WERI-Rb-1 (cell line): Measurements from ENCODE around the gene HPX.

Source experiments
- DNase-seq: peaks from one replicate; pipeline ENCODE4 v3.0.0-alpha.2; 2020
- H3K27ac ChIP-seq: fragments of 250-450 bp; sonication (Bioruptor Pico); 2 replicates; pipeline ENCODE4 v1.5.1; 2020; ENCODE audit warnings: mild to moderate bottlenecking, moderate library complexity
- H3K27me3 ChIP-seq: fragments of 250-450 bp; sonication (Bioruptor Pico); 2 replicates; pipeline ENCODE4 v1.5.1; 2021; ENCODE audit warnings: mild to moderate bottlenecking, low read depth, moderate library complexity; ENCODE audit not compliant: insufficient read depth, severe bottlenecking
- H3K36me3 ChIP-seq: fragments of 250-450 bp; sonication (Bioruptor Pico); 2 replicates; pipeline ENCODE4 v1.5.1; 2020; ENCODE audit warnings: mild to moderate bottlenecking, moderate library complexity
- H3K4me3 ChIP-seq: 2 replicates; pipeline ENCODE4 v1.5.1; 2011; ENCODE audit warnings: low read depth, mild to moderate bottlenecking, control low read depth, low read length
- H3K9me3 ChIP-seq: fragments of 250-450 bp; sonication (Bioruptor Pico); 2 replicates; pipeline ENCODE4 v1.5.1; 2021; ENCODE audit warnings: mild to moderate bottlenecking, moderate library complexity; ENCODE audit not compliant: severe bottlenecking
- CTCF ChIP-seq: IDR thresholded peaks from 2 replicates; pipeline ENCODE4 v1.5.1; 2011; ENCODE audit warnings: low read depth, mild to moderate bottlenecking, control low read depth, inconsistent platforms, low read length

The HPX gene

GRCh38 chr11:6486256-6486655 lies 45.5 kb upstream of the HPX start:
- no peak for DNase-seq
- Histone ChIP-seq H3K36me3 (peaks cover 34% of the 10 kb centered on the region), H3K9me3 (no peaks in the 10 kb centered on the region), H3K4me3 (no peak overlapping the region), H3K27me3 (no peaks in the 10 kb centered on the region), H3K27ac (no peak overlapping the region)
- no peak for TF ChIP-seq CTCF

GRCh38 chr11:6485661-6486060 lies 44.9 kb upstream of the HPX start:
- TF ChIP-seq CTCF: no peak
- peaks cover 34% of the 10 kb centered on the region for H3K36me3 ChIP-seq
- H3K27me3 ChIP-seq: no peaks in the 10 kb centered on the region
- no peak for DNase-seq
- H3K4me3 ChIP-seq: no peak overlapping the region
- H3K9me3 ChIP-seq: no peaks in the 10 kb centered on the region
- H3K27ac ChIP-seq: no peak overlapping the region

- Histone ChIP-seq H3K27ac (no peak overlapping the region), H3K4me3 (no peak overlapping the region), H3K9me3 (no peaks in the 10 kb centered on the region), H3K36me3 (peaks cover 49% of the 10 kb centered on the region), H3K27me3 (no peaks in the 10 kb centered on the region)
- DNase-seq: no peak
- no peak for TF ChIP-seq CTCF
These were observed 42.2 kb upstream of the HPX start for GRCh38 chr11:6483015-6483414.

- Histone ChIP-seq H3K4me3 (peak overlapping the region; percentile 88), H3K36me3 (peaks cover 52% of the 10 kb centered on the region), H3K27ac (no peak overlapping the region), H3K27me3 (no peaks in the 10 kb centered on the region), H3K9me3 (no peaks in the 10 kb centered on the region)
- DNase-seq: no peak
- TF ChIP-seq CTCF: no peak
These were observed 41.7 kb upstream of the HPX start for GRCh38 chr11:6482441-6482840.

- Histone ChIP-seq H3K27ac (peak overlapping the region; percentile 70), H3K4me3 (peak overlapping the region; percentile 88), H3K9me3 (no peaks in the 10 kb centered on the region), H3K27me3 (no peaks in the 10 kb centered on the region), H3K36me3 (peaks cover 54% of the 10 kb centered on the region)
- no peak for DNase-seq
- TF ChIP-seq CTCF: no peak
These were observed 41.1 kb upstream of the HPX start for GRCh38 chr11:6481924-6482275.
